Measurements from ENCODE around the gene THAP11. TPM values are rescaled to one million over a fixed set of nuclear protein-coding genes. Genes with fewer than 3 reads are reported as not detected.

The THAP11 gene
- total and polyA plus RNA-seq, 2 of the 13 experiments (the other 11 are each of a cell fraction or from before 2014, with no cell fraction given): 44.2 to 53.4 TPM

DNA sequence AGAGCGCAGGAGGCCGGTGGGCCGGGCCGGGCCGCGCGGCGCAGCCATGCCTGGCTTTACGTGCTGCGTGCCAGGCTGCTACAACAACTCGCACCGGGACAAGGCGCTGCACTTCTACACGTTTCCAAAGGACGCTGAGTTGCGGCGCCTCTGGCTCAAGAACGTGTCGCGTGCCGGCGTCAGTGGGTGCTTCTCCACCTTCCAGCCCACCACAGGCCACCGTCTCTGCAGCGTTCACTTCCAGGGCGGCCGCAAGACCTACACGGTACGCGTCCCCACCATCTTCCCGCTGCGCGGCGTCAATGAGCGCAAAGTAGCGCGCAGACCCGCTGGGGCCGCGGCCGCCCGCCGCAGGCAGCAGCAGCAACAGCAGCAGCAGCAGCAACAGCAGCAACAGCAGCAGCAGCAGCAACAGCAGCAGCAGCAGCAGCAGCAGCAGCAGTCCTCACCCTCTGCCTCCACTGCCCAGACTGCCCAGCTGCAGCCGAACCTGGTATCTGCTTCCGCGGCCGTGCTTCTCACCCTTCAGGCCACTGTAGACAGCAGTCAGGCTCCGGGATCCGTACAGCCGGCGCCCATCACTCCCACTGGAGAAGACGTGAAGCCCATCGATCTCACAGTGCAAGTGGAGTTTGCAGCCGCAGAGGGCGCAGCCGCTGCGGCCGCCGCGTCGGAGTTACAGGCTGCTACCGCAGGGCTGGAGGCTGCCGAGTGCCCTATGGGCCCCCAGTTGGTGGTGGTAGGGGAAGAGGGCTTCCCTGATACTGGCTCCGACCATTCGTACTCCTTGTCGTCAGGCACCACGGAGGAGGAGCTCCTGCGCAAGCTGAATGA, 606 bp downstream of the THAP11 start (continued):
- TF ChIP-seq SNAI1 (CRISPR knock-in tag; IDR thresholded peaks at IDR 0.05; ENCODE audit: borderline replicate concordance) (peak; percentile 71; the same call in 1 of the 2 replicates), NONO (IDR thresholded peaks at IDR 0.05) (no peak), NONO (CRISPR knock-in tag; conservative IDR thresholded peaks at IDR 0.05) (peak; percentile 91), CBX2 (IDR thresholded peaks at IDR 0.05; ENCODE audit: low read depth, low read length) (no peak), CBX2 (CRISPR knock-in tag; IDR thresholded peaks at IDR 0.05; ENCODE audit: low read depth) (no peak), ZNF232 (CRISPR knock-in tag; IDR thresholded peaks at IDR 0.05; ENCODE audit: borderline replicate concordance) (no peak), SNRNP70 (IDR thresholded peaks at IDR 0.05; ENCODE audit: low read depth, low read length) (no peak), HDAC1 (CRISPR knock-in tag; IDR thresholded peaks at IDR 0.05) (peak; percentile 70; the same call in 1 of the 2 replicates), PHB2 (IDR thresholded peaks at IDR 0.05; ENCODE audit: partially characterized antibody) (no peak), ERF (CRISPR knock-in tag; IDR thresholded peaks at IDR 0.05) (peak; percentile 41; the same call in 1 of the 2 replicates), SRSF1 (optimal IDR thresholded peaks at IDR 0.05; ENCODE audit: low read depth, low read length) (no peak), SATB2 (CRISPR knock-in tag; IDR thresholded peaks at IDR 0.05) (no peak), ZBTB1 (CRISPR knock-in tag; IDR thresholded peaks at IDR 0.05; ENCODE audit: borderline replicate concordance) (no peak), TOPORS (CRISPR knock-in tag; IDR thresholded peaks at IDR 0.05) (no peak; the same call in 1 of the 2 replicates), ZNF672 (CRISPR knock-in tag; IDR thresholded peaks at IDR 0.05) (no peak; the same call in 1 of the 2 replicates), ZNF546 (CRISPR knock-in tag; conservative IDR thresholded peaks at IDR 0.05) (0 out of 2 replicates have a peak, but pooled peaks have one; percentile 1), SALL2 (CRISPR knock-in tag; IDR thresholded peaks at IDR 0.05) (0 out of 2 replicates have a peak, but pooled peaks have one; percentile 57), RAD51 (IDR thresholded peaks at IDR 0.05; ENCODE audit: borderline replicate concordance) (no peak), ETV6 (CRISPR knock-in tag; conservative IDR thresholded peaks at IDR 0.05) (no peak; the same call in 1 of the 2 replicates), SALL1 (CRISPR knock-in tag; IDR thresholded peaks at IDR 0.05) (peak; percentile 34), KDM2A (CRISPR knock-in tag; IDR thresholded peaks at IDR 0.05; ENCODE audit: borderline replicate concordance, low read depth) (peak; percentile 59; the same call in 1 of the 2 replicates), MYC (CRISPR knock-in tag; IDR thresholded peaks at IDR 0.05; ENCODE audit: borderline replicate concordance) (peak; percentile 12)
- TF ChIP-seq, protein P1, sequence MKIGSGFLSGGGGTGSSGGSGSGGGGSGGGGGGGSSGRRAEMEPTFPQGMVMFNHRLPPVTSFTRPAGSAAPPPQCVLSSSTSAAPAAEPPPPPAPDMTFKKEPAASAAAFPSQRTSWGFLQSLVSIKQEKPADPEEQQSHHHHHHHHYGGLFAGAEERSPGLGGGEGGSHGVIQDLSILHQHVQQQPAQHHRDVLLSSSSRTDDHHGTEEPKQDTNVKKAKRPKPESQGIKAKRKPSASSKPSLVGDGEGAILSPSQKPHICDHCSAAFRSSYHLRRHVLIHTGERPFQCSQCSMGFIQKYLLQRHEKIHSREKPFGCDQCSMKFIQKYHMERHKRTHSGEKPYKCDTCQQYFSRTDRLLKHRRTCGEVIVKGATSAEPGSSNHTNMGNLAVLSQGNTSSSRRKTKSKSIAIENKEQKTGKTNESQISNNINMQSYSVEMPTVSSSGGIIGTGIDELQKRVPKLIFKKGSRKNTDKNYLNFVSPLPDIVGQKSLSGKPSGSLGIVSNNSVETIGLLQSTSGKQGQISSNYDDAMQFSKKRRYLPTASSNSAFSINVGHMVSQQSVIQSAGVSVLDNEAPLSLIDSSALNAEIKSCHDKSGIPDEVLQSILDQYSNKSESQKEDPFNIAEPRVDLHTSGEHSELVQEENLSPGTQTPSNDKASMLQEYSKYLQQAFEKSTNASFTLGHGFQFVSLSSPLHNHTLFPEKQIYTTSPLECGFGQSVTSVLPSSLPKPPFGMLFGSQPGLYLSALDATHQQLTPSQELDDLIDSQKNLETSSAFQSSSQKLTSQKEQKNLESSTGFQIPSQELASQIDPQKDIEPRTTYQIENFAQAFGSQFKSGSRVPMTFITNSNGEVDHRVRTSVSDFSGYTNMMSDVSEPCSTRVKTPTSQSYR (CRISPR knock-in tag; IDR thresholded peaks at IDR 0.05; ENCODE audit: borderline replicate concordance): peak; percentile 24; the same call in 1 of the 2 replicates

Data from HepG2 (cell line).